ENCODE data around the gene ZKSCAN8. TPM values are rescaled to one million over a fixed set of nuclear protein-coding genes. Genes with fewer than 3 reads are reported as not detected.

Gene ZKSCAN8
- total and polyA plus RNA-seq, 2 experiments from 2014 or later: 4.1 to 21.2 TPM

- no peak overlapping the region for H2AFZ ChIP-seq
- TF ChIP-seq EZH2 (IDR thresholded peaks at IDR 0.05; ENCODE audit: borderline replicate concordance): no peak
- no peak for TF ChIP-seq CTCF (IDR thresholded peaks at IDR 0.05; ENCODE audit: poor library complexity)
- TF ChIP-seq EZH2phosphoT487 (IDR thresholded peaks at IDR 0.05; ENCODE audit: low read depth, severe bottlenecking, unreplicated experiment): no peak
- H3K9me2 ChIP-seq (replicated peaks; ENCODE audit: insufficient read depth): no peaks in the 10 kb centered on the region
- no peak overlapping the region for H3K4me2 ChIP-seq
- no peaks in the 10 kb centered on the region for H3K79me2 ChIP-seq
- no peak overlapping the region for H3K27ac ChIP-seq
- DNase-seq (ENCODE audit: low spot score): no peak
- no peak overlapping the region for H3K4me3 ChIP-seq
- H3K9me3 ChIP-seq (ENCODE audit: low read depth): peaks cover 3% of the 10 kb centered on the region
- peaks cover 2% of the 10 kb centered on the region for H3K4me1 ChIP-seq (ENCODE audit: insufficient read depth)
- 81% methylated on average over 4 of the region's 4 CpGs for WGBS (ENCODE audit: low lambda C conversion rate, missing lambda C conversion rate)
- H3K27me3 ChIP-seq: no peaks in the 10 kb centered on the region
- H3K36me3 ChIP-seq (replicated peaks; ENCODE audit: insufficient read depth, low read depth): no peaks in the 10 kb centered on the region
- H4K20me1 ChIP-seq (ENCODE audit: insufficient read depth, poor library complexity, severe bottlenecking): no peaks in the 10 kb centered on the region
Measured at GRCh38 chr6:28167068-28167467, 25.4 kb downstream of the ZKSCAN8 start.

DNA sequence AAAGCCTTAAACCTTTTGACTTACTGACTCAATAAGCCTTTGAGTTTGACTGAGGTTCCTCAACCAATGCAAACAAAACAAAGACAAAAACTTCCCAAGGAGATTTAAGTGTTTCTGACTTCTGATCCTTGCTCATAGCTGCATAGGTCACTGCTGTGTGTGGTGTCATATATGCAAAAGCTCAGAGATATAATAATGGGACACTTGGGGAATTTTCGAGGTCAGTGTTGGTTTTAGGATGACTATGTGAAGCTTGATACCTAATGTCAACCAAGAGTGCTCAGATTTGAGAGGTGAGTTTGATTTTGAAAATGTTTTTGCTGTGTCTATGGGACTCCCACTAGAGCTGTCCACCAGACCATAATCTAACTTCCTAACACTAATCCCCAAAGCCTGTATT is 26.2 kb downstream of the ZKSCAN8 start:
- H3K4me1 ChIP-seq (ENCODE audit: insufficient read depth): no peaks in the 10 kb centered on the region
- no peak overlapping the region for H3K4me2 ChIP-seq
- no peak overlapping the region for H2AFZ ChIP-seq
- 72% methylated on average over 1 of the region's 1 CpG for WGBS (ENCODE audit: low lambda C conversion rate, missing lambda C conversion rate)
- TF ChIP-seq CTCF (IDR thresholded peaks at IDR 0.05; ENCODE audit: poor library complexity) (no peak), EZH2 (IDR thresholded peaks at IDR 0.05; ENCODE audit: borderline replicate concordance) (no peak), EZH2phosphoT487 (IDR thresholded peaks at IDR 0.05; ENCODE audit: low read depth, severe bottlenecking, unreplicated experiment) (no peak)
- H3K27ac ChIP-seq: no peak overlapping the region
- H3K79me2 ChIP-seq: no peaks in the 10 kb centered on the region
- H3K9me3 ChIP-seq (ENCODE audit: low read depth): peaks cover 3% of the 10 kb centered on the region
- DNase-seq (ENCODE audit: low spot score): no peak
- H4K20me1 ChIP-seq (ENCODE audit: insufficient read depth, poor library complexity, severe bottlenecking): no peaks in the 10 kb centered on the region
- no peaks in the 10 kb centered on the region for H3K9me2 ChIP-seq (replicated peaks; ENCODE audit: insufficient read depth)
- no peaks in the 10 kb centered on the region for H3K36me3 ChIP-seq (replicated peaks; ENCODE audit: insufficient read depth, low read depth)
- H3K27me3 ChIP-seq: no peaks in the 10 kb centered on the region
- no peak overlapping the region for H3K4me3 ChIP-seq

- no peaks in the 10 kb centered on the region for H3K4me1 ChIP-seq (ENCODE audit: insufficient read depth)
- 46% methylated on average over 2 of the region's 2 CpGs for WGBS (ENCODE audit: low lambda C conversion rate, missing lambda C conversion rate)
- TF ChIP-seq EZH2 (IDR thresholded peaks at IDR 0.05; ENCODE audit: borderline replicate concordance) (no peak), CTCF (IDR thresholded peaks at IDR 0.05; ENCODE audit: poor library complexity) (no peak), EZH2phosphoT487 (IDR thresholded peaks at IDR 0.05; ENCODE audit: low read depth, severe bottlenecking, unreplicated experiment) (no peak)
Measured at GRCh38 chr6:28171271-28171670, 29.6 kb downstream of the ZKSCAN8 start.

DNA sequence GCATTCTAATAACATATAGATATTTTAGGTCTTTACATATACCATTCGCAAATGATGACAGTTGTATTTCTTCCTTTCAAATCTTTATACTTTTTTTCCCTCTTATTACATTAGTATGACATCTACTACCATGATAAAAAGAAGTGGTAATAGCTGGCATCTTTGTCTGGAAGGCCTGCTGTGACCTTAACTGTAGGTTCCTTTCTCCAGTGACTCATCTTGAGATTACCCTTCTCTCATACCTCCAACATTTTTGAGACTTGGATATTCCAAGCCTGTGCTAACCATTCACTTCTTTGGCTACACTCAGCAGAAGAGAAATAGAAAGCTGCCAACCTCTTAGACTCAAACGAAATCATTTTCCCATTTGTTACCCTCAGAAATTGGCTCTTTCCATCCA is 30.3 kb downstream of the ZKSCAN8 start:
- Histone ChIP-seq H3K4me1 (ENCODE audit: insufficient read depth) (no peaks in the 10 kb centered on the region), H4K20me1 (ENCODE audit: insufficient read depth, poor library complexity, severe bottlenecking) (no peaks in the 10 kb centered on the region), H3K36me3 (replicated peaks; ENCODE audit: insufficient read depth, low read depth) (no peaks in the 10 kb centered on the region), H3K27ac (no peak overlapping the region), H3K9me2 (replicated peaks; ENCODE audit: insufficient read depth) (no peaks in the 10 kb centered on the region), H3K4me3 (no peak overlapping the region), H3K79me2 (no peaks in the 10 kb centered on the region), H3K9me3 (ENCODE audit: low read depth) (peaks cover 3% of the 10 kb centered on the region), H2AFZ (no peak overlapping the region), H3K27me3 (no peaks in the 10 kb centered on the region), H3K4me2 (no peak overlapping the region)
- WGBS (ENCODE audit: low lambda C conversion rate, missing lambda C conversion rate): 90% methylated on average over 2 of the region's 2 CpGs
- TF ChIP-seq EZH2phosphoT487 (IDR thresholded peaks at IDR 0.05; ENCODE audit: low read depth, severe bottlenecking, unreplicated experiment) (no peak), CTCF (IDR thresholded peaks at IDR 0.05; ENCODE audit: poor library complexity) (no peak), EZH2 (IDR thresholded peaks at IDR 0.05; ENCODE audit: borderline replicate concordance) (no peak)
- DNase-seq (ENCODE audit: low spot score): no peak

More at GRCh38 chr6:28171271-28171670, 29.6 kb downstream of the ZKSCAN8 start:
- H2AFZ ChIP-seq: no peak overlapping the region
- H3K36me3 ChIP-seq (replicated peaks; ENCODE audit: insufficient read depth, low read depth): no peaks in the 10 kb centered on the region
- H3K4me3 ChIP-seq: no peak overlapping the region
- no peaks in the 10 kb centered on the region for H3K79me2 ChIP-seq
- DNase-seq (ENCODE audit: low spot score): no peak
- H4K20me1 ChIP-seq (ENCODE audit: insufficient read depth, poor library complexity, severe bottlenecking): no peaks in the 10 kb centered on the region
- H3K4me2 ChIP-seq: no peak overlapping the region
- H3K9me3 ChIP-seq (ENCODE audit: low read depth): peaks cover 3% of the 10 kb centered on the region
- H3K9me2 ChIP-seq (replicated peaks; ENCODE audit: insufficient read depth): no peaks in the 10 kb centered on the region
- H3K27ac ChIP-seq: no peak overlapping the region
- no peaks in the 10 kb centered on the region for H3K27me3 ChIP-seq

All from hepatocyte (in vitro differentiated cells).